ENCODE data around the gene GABRB2. TPM values are rescaled to one million over a fixed set of nuclear protein-coding genes. Genes with fewer than 3 reads are reported as not detected.
A peak's percentile ranks its signal among the peaks of the same experiment; 100 is the strongest.

The GABRB2 gene
- total and polyA plus RNA-seq, 2 experiments from 2014 or later, result 1.8 to 3.6 TPM

- no peak for TF ChIP-seq CTCF (IDR thresholded peaks at IDR 0.05; ENCODE audit: low read depth, low read length)
- Histone ChIP-seq H3K9me3 (ENCODE audit: low read depth) (no peaks in the 10 kb centered on the region), H3K4me3 (no peak overlapping the region), H3K27me3 (no peaks in the 10 kb centered on the region), H3K4me1 (ENCODE audit: low read depth) (no peaks in the 10 kb centered on the region), H3K36me3 (no peaks in the 10 kb centered on the region), H3K27ac (no peak overlapping the region)
- no peak for DNase-seq (ENCODE audit: low read depth in 1 of 2, low spot score in 1 of 2)
Observed at GRCh38 chr5:161562446-161562845, 15.9 kb upstream of the GABRB2 start.

GRCh38 chr5:161549106-161549505 lies 2.6 kb upstream of the GABRB2 start:
- no peaks in the 10 kb centered on the region for H3K36me3 ChIP-seq
- TF ChIP-seq CTCF (IDR thresholded peaks at IDR 0.05; ENCODE audit: low read depth, low read length), result no peak
- DNase-seq (ENCODE audit: low read depth in 1 of 2, low spot score in 1 of 2), result peak; percentile 18 to 37
- H3K27me3 ChIP-seq, result peaks cover 47% of the 10 kb centered on the region
- peaks cover 5% of the 10 kb centered on the region for H3K4me1 ChIP-seq (ENCODE audit: low read depth)
- peak overlapping the region; percentile 51 for H3K4me3 ChIP-seq
- no peak overlapping the region for H3K27ac ChIP-seq
- H3K9me3 ChIP-seq (ENCODE audit: low read depth), result no peaks in the 10 kb centered on the region

- no peak for TF ChIP-seq CTCF (IDR thresholded peaks at IDR 0.05; ENCODE audit: low read depth, low read length)
- Histone ChIP-seq H3K4me1 (ENCODE audit: low read depth) (peaks cover 5% of the 10 kb centered on the region), H3K27me3 (peaks cover 49% of the 10 kb centered on the region), H3K9me3 (ENCODE audit: low read depth) (no peaks in the 10 kb centered on the region), H3K4me3 (peak overlapping the region; percentile 51), H3K36me3 (no peaks in the 10 kb centered on the region), H3K27ac (no peak overlapping the region)
- peak in 1 of 2 donors; percentile 51 for DNase-seq (ENCODE audit: low read depth in 1 of 2, low spot score in 1 of 2)
Observed at GRCh38 chr5:161548487-161549094, 2.1 kb upstream of the GABRB2 start.

GRCh38 chr5:161547738-161548486 lies 1.4 kb upstream of the GABRB2 start:
- DNase-seq (ENCODE audit: low read depth in 1 of 2, low spot score in 1 of 2), result peak in 1 of 2 donors; percentile 37
- H3K4me3 ChIP-seq, result peak overlapping the region; percentile 51
- H3K27me3 ChIP-seq, result peaks cover 54% of the 10 kb centered on the region
- peaks cover 5% of the 10 kb centered on the region for H3K4me1 ChIP-seq (ENCODE audit: low read depth)
- H3K9me3 ChIP-seq (ENCODE audit: low read depth), result no peaks in the 10 kb centered on the region
- TF ChIP-seq CTCF (IDR thresholded peaks at IDR 0.05; ENCODE audit: low read depth, low read length), result no peak
- no peak overlapping the region for H3K27ac ChIP-seq
- H3K36me3 ChIP-seq, result no peaks in the 10 kb centered on the region

GRCh38 chr5:161547406-161547737 lies 847 bp upstream of the GABRB2 start:
- peak in 1 of 2 donors; percentile 48 for DNase-seq (ENCODE audit: low read depth in 1 of 2, low spot score in 1 of 2)
- no peaks in the 10 kb centered on the region for H3K36me3 ChIP-seq
- TF ChIP-seq CTCF (IDR thresholded peaks at IDR 0.05; ENCODE audit: low read depth, low read length), result no peak
- no peak overlapping the region for H3K27ac ChIP-seq
- peaks cover 57% of the 10 kb centered on the region for H3K27me3 ChIP-seq
- peaks cover 5% of the 10 kb centered on the region for H3K4me1 ChIP-seq (ENCODE audit: low read depth)
- no peaks in the 10 kb centered on the region for H3K9me3 ChIP-seq (ENCODE audit: low read depth)
- H3K4me3 ChIP-seq, result peak overlapping the region; percentile 51

Data from cardiac muscle cell (in vitro differentiated cells and primary cell).